Measurements from ENCODE around the gene SH3TC2. TPM values are rescaled to one million over a fixed set of nuclear protein-coding genes. Genes with fewer than 3 reads are reported as not detected.

SH3TC2 gene
- total and polyA plus RNA-seq, 3 donors from 2014 or later, result 32.4 to 136 (median 130) TPM

- Histone ChIP-seq H3K27me3 (no peaks in the 10 kb centered on the region), H3K27ac (no peak overlapping the region), H3K4me1 (no peaks in the 10 kb centered on the region), H3K4me3 (no peak overlapping the region), H3K36me3 (ENCODE audit: low read depth, missing control alignments) (no peaks in the 10 kb centered on the region), H3K9me3 (no peaks in the 10 kb centered on the region)
- WGBS, 2 donors, result 71 to 76% methylated on average over 2 of the region's 2 CpGs
- TF ChIP-seq POLR2A (IDR thresholded peaks at IDR 0.05) (no peak), CTCF (IDR thresholded peaks at IDR 0.05) (no peak)
- intact Hi-C loops (cut with DNase I; ENCODE audit: low total_unique reads), result no loop called here
- no peak for DNase-seq
These were observed 49.1 kb downstream of the SH3TC2 start for GRCh38 chr5:149013796-149014195.

GRCh38 chr5:149012350-149012749 lies 50.5 kb downstream of the SH3TC2 start:
- Histone ChIP-seq H3K4me1 (no peaks in the 10 kb centered on the region), H3K27ac (no peak overlapping the region), H3K36me3 (ENCODE audit: low read depth, missing control alignments) (no peaks in the 10 kb centered on the region), H3K27me3 (no peaks in the 10 kb centered on the region), H3K9me3 (no peaks in the 10 kb centered on the region), H3K4me3 (no peak overlapping the region)
- DNase-seq, result no peak
- TF ChIP-seq CTCF (IDR thresholded peaks at IDR 0.05) (no peak), POLR2A (IDR thresholded peaks at IDR 0.05) (no peak)
- intact Hi-C loops (cut with DNase I; ENCODE audit: low total_unique reads), result no loop called here
- 93 to 97% methylated on average over 5 of the region's 5 CpGs for WGBS, 2 donors

GRCh38 chr5:149011728-149012127 lies 51.1 kb downstream of the SH3TC2 start:
- Histone ChIP-seq H3K4me3 (no peak overlapping the region), H3K27me3 (no peaks in the 10 kb centered on the region), H3K27ac (no peak overlapping the region), H3K36me3 (ENCODE audit: low read depth, missing control alignments) (no peaks in the 10 kb centered on the region), H3K9me3 (no peaks in the 10 kb centered on the region), H3K4me1 (no peaks in the 10 kb centered on the region)
- TF ChIP-seq POLR2A (IDR thresholded peaks at IDR 0.05) (no peak), CTCF (IDR thresholded peaks at IDR 0.05) (no peak)
- WGBS, 2 donors, result 89 to 94% methylated on average over 2 of the region's 2 CpGs
- intact Hi-C loops (cut with DNase I; ENCODE audit: low total_unique reads), result no loop called here
- DNase-seq, result no peak

GRCh38 chr5:149011084-149011483 lies 51.8 kb downstream of the SH3TC2 start:
- TF ChIP-seq CTCF (IDR thresholded peaks at IDR 0.05) (no peak), POLR2A (IDR thresholded peaks at IDR 0.05) (no peak)
- Histone ChIP-seq H3K27me3 (no peaks in the 10 kb centered on the region), H3K4me1 (no peaks in the 10 kb centered on the region), H3K36me3 (ENCODE audit: low read depth, missing control alignments) (no peaks in the 10 kb centered on the region), H3K27ac (no peak overlapping the region), H3K4me3 (no peak overlapping the region), H3K9me3 (no peaks in the 10 kb centered on the region)
- no peak for DNase-seq
- WGBS, 2 donors, result 96 to 97% methylated on average over 3 of the region's 3 CpGs
- intact Hi-C loops (cut with DNase I; ENCODE audit: low total_unique reads), result no loop called here

GRCh38 chr5:149007174-149007573 lies 55.7 kb downstream of the SH3TC2 start:
- no peak for DNase-seq
- Histone ChIP-seq H3K27ac (no peak overlapping the region), H3K27me3 (no peaks in the 10 kb centered on the region), H3K36me3 (ENCODE audit: low read depth, missing control alignments) (no peaks in the 10 kb centered on the region), H3K4me3 (no peak overlapping the region), H3K9me3 (no peaks in the 10 kb centered on the region), H3K4me1 (no peaks in the 10 kb centered on the region)
- intact Hi-C loops (cut with DNase I; ENCODE audit: low total_unique reads), result no loop called here
- TF ChIP-seq POLR2A (IDR thresholded peaks at IDR 0.05), result no peak
- TF ChIP-seq CTCF (IDR thresholded peaks at IDR 0.05), result no peak

All from testis (tissue), 3 donors.